ENCODE results near the gene ZNF576. TPM values are rescaled to one million over a fixed set of nuclear protein-coding genes. Genes with fewer than 3 reads are reported as not detected.

The ZNF576 gene
- total and polyA plus RNA-seq, 2 of the 13 experiments (the other 11 are each of a cell fraction or from before 2014, with no cell fraction given), result 7.2 to 9.6 TPM

DNA sequence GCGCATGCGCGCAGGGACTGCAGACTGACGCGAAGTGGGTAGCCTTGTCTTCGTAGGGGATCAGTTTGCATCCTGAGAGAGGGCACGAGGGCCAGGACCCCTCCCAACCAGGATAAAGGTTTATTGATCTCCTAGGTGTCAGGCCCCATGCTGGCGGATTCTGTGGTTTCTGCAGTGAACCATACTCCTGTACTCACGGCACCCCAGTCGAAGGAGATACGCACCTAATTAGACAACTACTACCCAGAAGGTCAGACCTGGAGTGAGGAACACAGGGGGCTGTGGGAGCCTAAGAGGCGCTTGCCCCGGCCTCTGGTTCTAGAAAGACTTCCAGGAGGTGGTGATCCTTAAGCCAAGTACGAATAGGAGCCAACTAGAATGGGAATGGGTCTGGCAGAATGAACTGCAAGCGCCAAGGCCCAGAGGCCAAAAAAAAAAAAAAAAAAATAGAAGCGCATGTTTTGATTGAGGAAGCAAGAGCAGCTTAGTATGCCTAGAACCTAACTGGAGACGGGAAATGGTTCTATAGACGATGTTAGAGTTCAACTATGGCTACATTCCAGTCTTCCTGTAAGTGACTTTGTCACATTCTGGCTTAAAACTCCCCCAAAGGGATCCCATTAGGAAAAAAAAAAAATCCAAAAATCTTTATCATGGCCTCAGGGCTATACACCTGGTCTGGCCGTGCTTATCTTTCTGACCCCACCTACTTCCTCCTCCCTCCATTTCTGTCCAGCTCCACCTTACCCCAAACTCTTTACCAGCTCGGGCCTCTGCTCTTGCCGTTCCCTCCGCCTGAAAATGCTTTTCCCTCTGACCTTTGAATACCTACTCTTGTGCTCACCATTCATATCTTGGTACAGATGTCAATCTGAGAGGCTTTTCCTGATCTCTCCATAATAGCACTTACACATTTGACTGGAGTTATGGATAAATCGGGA, 23.9 kb downstream of the ZNF576 start (continued):
- TF ChIP-seq, protein P1, sequence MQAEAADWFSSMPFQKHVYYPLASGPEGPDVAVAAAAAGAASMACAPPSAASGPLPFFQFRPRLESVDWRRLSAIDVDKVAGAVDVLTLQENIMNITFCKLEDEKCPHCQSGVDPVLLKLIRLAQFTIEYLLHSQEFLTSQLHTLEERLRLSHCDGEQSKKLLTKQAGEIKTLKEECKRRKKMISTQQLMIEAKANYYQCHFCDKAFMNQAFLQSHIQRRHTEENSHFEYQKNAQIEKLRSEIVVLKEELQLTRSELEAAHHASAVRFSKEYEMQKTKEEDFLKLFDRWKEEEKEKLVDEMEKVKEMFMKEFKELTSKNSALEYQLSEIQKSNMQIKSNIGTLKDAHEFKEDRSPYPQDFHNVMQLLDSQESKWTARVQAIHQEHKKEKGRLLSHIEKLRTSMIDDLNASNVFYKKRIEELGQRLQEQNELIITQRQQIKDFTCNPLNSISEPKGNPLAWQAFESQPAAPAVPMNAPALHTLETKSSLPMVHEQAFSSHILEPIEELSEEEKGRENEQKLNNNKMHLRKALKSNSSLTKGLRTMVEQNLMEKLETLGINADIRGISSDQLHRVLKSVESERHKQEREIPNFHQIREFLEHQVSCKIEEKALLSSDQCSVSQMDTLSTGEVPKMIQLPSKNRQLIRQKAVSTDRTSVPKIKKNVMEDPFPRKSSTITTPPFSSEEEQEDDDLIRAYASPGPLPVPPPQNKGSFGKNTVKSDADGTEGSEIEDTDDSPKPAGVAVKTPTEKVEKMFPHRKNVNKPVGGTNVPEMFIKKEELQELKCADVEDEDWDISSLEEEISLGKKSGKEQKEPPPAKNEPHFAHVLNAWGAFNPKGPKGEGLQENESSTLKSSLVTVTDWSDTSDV (CRISPR knock-in tag; IDR thresholded peaks at IDR 0.05), result 0 out of 2 replicates have a peak, but pooled peaks have one; percentile 9
- no peak for TF ChIP-seq ZNF747 (CRISPR knock-in tag; IDR thresholded peaks at IDR 0.05; ENCODE audit: borderline replicate concordance)
- TF ChIP-seq ZNF260 (CRISPR knock-in tag; IDR thresholded peaks at IDR 0.05; ENCODE audit: borderline replicate concordance, low read depth), result no peak
- TF ChIP-seq ZNF234 (CRISPR knock-in tag; conservative IDR thresholded peaks at IDR 0.05), result no peak
- TF ChIP-seq XRCC5 (optimal IDR thresholded peaks at IDR 0.05; ENCODE audit: low read length), result peak; percentile 4
- TF ChIP-seq, protein P2, sequence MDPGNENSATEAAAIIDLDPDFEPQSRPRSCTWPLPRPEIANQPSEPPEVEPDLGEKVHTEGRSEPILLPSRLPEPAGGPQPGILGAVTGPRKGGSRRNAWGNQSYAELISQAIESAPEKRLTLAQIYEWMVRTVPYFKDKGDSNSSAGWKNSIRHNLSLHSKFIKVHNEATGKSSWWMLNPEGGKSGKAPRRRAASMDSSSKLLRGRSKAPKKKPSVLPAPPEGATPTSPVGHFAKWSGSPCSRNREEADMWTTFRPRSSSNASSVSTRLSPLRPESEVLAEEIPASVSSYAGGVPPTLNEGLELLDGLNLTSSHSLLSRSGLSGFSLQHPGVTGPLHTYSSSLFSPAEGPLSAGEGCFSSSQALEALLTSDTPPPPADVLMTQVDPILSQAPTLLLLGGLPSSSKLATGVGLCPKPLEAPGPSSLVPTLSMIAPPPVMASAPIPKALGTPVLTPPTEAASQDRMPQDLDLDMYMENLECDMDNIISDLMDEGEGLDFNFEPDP (CRISPR knock-in tag; conservative IDR thresholded peaks at IDR 0.05), result 0 out of 2 replicates have a peak, but pooled peaks have one; percentile 73
- TF ChIP-seq SIX4 (CRISPR knock-in tag; IDR thresholded peaks at IDR 0.05), result peak; percentile 11; the same call in 1 of the 2 replicates
- TF ChIP-seq ZMYM2 (CRISPR knock-in tag; IDR thresholded peaks at IDR 0.05), result 0 out of 2 replicates have a peak, but pooled peaks have one; percentile 8
- no peak for TF ChIP-seq ZNF768 (CRISPR knock-in tag; IDR thresholded peaks at IDR 0.05)
- no peak for TF ChIP-seq ATM (IDR thresholded peaks at IDR 0.05; ENCODE audit: borderline replicate concordance)
- no peak for TF ChIP-seq NFYB (CRISPR knock-in tag; IDR thresholded peaks at IDR 0.05)
- TF ChIP-seq MAFG (CRISPR knock-in tag; IDR thresholded peaks at IDR 0.05), result no peak
- TF ChIP-seq SNAPC2 (CRISPR knock-in tag; IDR thresholded peaks at IDR 0.05), result no peak
- TF ChIP-seq IRX3 (CRISPR knock-in tag; IDR thresholded peaks at IDR 0.05; ENCODE audit: borderline replicate concordance, low read depth), result no peak
- TF ChIP-seq TAF1 (CRISPR knock-in tag; IDR thresholded peaks at IDR 0.05), result no peak
- TF ChIP-seq MXD4 (CRISPR knock-in tag; IDR thresholded peaks at IDR 0.05), result no peak
- TF ChIP-seq SOX6 (IDR thresholded peaks at IDR 0.05), result no peak
- 0 out of 2 replicates have a peak, but pooled peaks have one; percentile 16 for TF ChIP-seq SOX6 (CRISPR knock-in tag; IDR thresholded peaks at IDR 0.05)
- TF ChIP-seq SATB2 (CRISPR knock-in tag; IDR thresholded peaks at IDR 0.05), result no peak
- no peak for TF ChIP-seq HDAC1 (CRISPR knock-in tag; IDR thresholded peaks at IDR 0.05)
- TF ChIP-seq ZNF878 (CRISPR knock-in tag; IDR thresholded peaks at IDR 0.05), result no peak
- peak; percentile 19; the same call in 1 of the 2 replicates for TF ChIP-seq MTF2 (CRISPR knock-in tag; IDR thresholded peaks at IDR 0.05; ENCODE audit: borderline replicate concordance)
- no peak for TF ChIP-seq HNRNPLL (IDR thresholded peaks at IDR 0.05; ENCODE audit: low read depth, low read length, poor library complexity, severe bottlenecking)
- no peak for TF ChIP-seq ZNF841 (CRISPR knock-in tag; IDR thresholded peaks at IDR 0.05; ENCODE audit: borderline replicate concordance)
- TF ChIP-seq KDM5A (IDR thresholded peaks at IDR 0.05; ENCODE audit: borderline replicate concordance, low read length), result no peak
- TF ChIP-seq POLR2AphosphoS2 (IDR thresholded peaks at IDR 0.05; ENCODE audit: low read depth, low read length), result no peak
- peak; percentile 13; the same call in 1 of the 2 replicates for TF ChIP-seq SIN3A (IDR thresholded peaks at IDR 0.05; ENCODE audit: borderline replicate concordance, low read depth, low read length)
- TF ChIP-seq GATAD2A (CRISPR knock-in tag; IDR thresholded peaks at IDR 0.05), result no peak
